Suppressor macrophage treated with lipopolysaccharide for 1 hour (primary cell): Measurements from ENCODE around the gene TFF3.

Source experiments
- DNase-seq, 3 donors: peaks; one replicate each; pipeline ENCODE4 v3.0.0-alpha.2; 2020 to 2022

The TFF3 gene

DNA sequence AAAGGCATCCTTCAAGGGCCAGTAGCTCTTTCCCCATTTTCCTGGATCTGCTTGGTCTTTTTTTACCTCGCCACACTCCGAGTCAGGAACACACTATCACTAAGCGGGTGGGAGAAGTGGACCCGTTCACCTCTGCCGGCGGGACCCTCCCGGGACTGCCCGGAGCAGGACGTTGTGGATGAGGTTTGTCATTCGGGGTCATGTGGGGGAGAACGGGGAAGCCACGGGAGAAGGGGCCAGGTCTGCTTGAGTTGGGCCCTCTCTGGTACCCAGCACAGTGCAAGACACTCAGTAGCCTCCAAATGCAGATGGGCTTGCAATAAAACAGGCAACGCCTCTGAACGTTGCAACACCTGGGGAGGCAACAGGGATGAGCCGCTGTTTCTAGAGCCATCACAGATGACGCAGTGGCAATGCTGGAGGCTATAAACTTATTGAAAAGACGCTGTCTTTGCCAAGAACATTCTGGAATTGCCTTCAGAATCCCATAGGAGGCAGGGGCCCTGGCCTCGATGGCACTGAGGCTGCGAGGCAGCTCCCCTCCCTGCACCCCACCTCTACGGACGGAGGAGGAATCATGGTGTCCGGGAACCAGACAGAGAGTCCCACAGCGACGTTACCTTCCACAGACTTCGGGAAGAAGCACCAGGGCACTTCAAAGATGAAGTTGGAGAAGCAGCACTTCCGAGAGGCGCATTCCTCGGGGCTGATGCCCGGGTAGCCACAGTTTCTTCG is 31.8 kb upstream of the TFF3 start:
- no peak for DNase-seq

DNA sequence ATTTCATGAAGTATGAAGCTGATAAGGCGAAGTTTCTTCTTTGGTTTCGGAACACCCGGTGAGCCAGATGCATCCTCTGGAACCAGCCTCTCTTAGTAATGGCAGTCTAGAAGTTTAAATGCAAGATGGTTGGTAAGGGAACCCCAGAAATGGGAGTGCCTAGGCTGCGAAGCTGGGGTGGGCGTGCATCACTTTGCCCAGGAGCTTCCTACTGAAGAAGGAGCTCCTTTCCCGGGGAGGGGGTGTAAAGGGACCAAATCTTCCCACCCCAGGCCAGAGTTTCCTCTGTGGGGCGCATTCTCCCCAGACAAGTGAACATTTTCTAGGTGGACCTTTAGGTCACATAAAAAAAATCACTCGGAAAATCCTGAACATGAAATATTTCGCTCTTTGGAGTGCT is 31.2 kb upstream of the TFF3 start:
- DNase-seq: no peak

- DNase-seq: no peak
Measured at GRCh38 chr21:42344631-42345030, 29.4 kb upstream of the TFF3 start.

DNA sequence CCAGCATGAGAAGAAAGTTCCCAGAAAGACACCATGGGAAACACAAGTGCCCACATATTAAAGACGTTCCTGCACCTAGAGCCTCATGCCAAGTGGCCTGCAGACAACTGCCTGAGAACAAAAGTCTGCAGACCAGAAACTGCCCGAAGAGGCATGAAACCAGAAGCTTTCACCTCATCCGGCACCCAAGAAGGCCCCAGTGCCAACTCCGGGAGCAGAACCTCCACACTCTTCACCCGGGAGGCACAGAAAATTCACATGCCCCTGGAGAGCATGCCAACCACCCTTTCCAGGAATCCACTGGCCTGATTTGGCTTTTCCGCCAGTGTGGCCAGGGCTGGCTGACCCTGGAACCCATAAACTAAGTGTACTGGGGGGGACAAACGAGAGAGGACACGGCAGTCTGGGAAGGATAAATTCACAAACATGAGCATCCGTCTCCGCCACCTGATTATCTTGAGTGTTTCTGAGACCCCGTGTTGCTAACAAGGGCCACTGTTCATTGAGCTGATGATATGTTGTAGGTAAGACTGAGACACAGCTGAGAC is 28.8 kb upstream of the TFF3 start:
- no peak for DNase-seq

GRCh38 chr21:42343556-42343955 is 28.3 kb upstream of the TFF3 start:
- no peak for DNase-seq

DNA sequence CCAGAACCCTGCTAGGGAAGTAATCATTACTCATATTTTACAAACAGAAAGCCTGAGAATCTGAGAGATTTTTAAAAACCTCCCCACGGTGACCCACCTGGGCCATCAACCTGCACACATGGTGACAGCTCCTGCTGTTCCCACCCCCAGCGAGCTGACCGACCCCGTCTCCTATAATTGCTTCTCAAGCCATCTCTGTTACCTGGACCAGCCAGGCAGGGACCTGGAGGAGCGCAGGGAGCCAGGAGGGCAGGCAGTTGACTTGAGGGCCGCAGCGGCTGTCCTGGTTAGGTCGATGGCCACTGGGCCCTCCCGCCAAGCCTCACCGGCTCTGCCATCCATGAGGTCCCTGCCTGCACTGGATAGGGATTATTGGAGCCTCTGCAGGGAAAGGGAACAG is 27.9 kb upstream of the TFF3 start:
- DNase-seq: no peak

GRCh38 chr21:42341776-42342542 is 26.8 kb upstream of the TFF3 start:
- DNase-seq: no peak

DNA sequence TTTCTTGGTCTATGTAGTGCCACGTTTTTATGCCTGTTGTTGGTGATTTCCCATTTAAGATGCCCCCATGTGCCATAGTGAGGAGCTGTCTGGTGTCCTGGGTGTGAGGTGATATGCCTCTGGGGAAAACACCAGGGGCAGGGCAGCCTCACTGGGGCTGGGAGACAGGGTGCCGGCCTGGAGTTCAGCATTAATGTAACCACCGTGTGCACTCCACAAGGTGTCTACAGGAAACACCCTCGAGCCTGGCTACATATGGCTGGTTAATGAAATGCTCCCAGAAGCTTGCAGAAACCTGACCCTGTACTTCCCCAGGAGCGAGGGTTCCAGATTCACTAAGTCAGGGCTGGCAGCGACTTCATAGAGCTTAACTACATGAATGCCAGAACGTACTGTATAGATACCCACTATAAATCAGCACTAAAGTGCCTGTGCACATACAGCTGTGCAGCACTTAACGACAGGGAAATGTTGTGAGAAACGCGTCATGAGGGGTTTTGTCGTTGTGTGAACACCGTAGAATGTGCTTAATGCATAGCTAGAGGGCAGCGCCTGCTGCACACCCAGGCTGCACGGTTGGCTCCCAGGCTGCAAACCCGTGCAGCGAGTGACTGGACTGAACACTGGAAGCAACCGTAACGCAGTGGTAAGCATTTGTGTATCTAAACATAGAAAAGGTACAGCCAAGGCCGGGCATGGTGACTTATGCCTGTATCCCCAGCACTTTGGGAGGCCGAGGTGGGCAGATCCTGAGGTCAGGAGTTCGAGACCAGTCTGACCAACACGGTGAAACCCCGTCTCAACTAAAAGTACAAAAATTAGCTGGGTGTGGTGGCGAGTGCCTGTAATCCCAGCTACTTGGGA is 25.2 kb upstream of the TFF3 start:
- no peak for DNase-seq

DNA sequence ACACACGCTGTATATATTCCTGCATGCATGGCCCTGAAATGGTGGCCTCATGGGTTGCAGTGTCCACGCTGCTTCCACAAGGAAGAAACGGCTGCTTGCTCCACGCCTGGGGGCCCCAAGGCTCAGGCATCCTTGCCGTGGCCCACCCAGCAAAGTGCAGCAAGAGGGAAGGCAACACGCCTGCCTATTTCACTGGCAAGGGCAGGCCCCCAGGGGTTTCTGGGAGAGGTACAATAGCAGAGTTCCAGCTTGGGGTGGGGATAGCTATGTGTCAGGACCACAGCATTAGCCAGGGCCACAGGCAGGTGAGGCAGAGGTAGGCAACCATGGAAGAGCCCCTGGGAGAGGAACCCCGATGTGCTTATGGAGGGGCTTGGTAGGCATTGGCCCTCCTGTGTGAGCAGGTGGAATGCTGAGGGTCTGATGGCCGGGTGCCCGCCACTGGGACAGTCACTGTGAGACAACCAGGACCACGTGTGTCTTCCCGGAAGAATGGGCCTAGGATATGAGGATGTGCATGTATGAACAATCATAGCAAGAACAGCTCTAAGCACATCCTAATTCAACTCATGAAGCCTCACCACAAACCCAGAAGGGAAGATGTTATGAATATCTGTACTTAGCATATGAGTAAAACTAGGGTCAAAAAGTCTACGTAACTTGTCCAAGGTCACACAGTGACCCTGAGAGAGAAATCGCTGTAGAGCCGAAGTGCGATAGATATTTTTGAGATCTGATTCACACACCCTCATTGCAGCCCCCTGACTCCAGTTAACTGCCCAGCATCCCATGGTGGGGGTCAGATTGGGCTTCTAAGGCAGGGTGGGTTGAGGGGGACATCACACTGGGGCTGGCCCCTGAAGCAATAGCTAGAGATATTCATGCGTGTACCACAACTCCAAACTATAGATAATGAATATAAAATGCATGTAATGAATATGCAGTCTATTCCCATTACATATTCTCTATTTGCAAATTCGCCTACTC is 23.8 kb upstream of the TFF3 start:
- no peak for DNase-seq

DNA sequence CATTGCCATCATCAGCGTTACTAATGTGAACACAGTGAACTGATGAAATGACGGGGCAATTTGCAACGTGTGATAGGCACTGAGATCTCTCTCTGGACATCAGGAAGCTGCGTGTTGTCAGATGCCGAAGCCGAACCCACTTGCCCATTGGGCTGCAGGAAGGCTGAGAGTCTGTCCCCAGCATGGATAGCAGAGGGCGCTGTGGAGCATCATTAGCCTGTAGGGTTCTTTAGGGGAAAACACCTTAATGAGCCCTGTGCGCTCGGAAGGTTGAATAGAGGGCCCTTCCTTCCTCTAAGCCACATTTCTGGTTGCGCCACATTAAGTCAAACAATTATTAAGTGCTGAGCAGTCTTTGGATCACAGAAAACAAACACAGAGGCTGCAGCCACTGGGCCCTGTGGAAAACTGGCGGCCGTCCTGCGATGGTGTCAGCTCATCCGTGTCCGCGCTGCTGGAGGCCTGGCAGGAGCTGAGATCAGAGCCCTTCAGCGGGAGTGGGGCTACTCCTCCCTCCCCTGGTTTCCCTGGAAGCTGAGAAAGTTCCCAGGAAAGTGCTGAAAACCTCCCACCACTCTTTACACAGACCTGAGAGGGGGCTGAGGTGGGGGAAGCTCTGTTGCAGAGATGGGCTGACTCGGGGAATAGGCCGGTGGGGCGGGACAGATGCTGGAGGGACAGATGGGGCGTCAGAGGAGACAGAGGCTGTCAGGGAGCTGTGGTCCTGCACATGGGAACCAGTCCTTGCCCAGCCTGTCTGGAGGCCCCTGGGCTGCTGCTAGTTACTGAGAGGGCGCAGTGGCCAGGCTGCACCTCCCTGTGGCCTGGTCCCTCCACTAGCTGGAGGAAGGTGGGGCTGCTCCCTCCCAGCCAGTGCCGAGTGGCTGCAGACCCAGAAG is 22.9 kb upstream of the TFF3 start:
- peak; percentile 86 to 91 (median 90) for DNase-seq

DNA sequence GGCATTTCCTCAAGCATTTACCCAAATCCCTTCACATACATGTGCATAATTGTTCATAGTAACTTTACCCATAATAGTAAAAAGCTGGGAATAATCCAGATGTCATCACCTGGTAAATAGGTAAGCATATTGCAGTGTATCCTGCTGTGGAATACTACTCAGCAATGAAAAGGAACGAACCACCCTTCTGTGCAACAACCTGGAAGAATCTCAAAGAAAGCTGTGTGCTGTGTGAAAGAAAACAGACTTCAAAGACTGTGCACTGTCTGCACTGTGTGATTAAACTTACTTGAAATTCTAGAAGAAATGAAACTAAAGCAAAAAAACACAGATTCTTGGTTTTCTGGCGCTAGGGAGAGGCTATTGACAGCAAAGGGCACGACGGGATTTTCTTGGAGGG is 22.1 kb upstream of the TFF3 start:
- DNase-seq: no peak

- DNase-seq: no peak
Measured at GRCh38 chr21:42336054-42336453, 20.8 kb upstream of the TFF3 start.

- no peak for DNase-seq
Measured at GRCh38 chr21:42332557-42333317, 17.5 kb upstream of the TFF3 start.

- DNase-seq: no peak
Measured at GRCh38 chr21:42331660-42332059, 16.5 kb upstream of the TFF3 start.

GRCh38 chr21:42330380-42331371 is 15.5 kb upstream of the TFF3 start:
- no peak for DNase-seq

GRCh38 chr21:42324896-42325295 is 9.7 kb upstream of the TFF3 start:
- DNase-seq: no peak

DNA sequence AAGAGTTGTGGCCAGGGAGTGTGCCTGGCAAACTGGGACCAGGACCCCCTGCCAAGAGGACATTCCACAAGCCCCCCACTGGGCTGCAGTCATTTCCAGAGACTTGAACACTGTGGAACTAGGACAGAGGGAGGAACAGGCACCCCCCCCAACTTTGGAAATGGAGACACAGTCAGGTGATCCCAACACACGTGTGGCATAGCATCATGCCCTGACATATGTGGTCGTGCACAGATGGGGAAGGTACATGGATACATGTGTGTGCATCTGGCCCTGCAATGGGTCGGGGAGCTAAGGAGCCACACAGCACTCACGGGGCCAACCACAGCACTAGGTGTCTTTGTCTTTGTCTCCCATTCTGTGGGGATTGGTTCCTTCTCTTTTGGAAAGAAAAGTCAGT is 6.6 kb upstream of the TFF3 start:
- no peak for DNase-seq

GRCh38 chr21:42321231-42321630 is 6.0 kb upstream of the TFF3 start:
- DNase-seq: no peak

- DNase-seq: no peak
Measured at GRCh38 chr21:42320791-42321190, 5.6 kb upstream of the TFF3 start.
